Measurements from ENCODE around the gene NEUROG1. TPM values are rescaled to one million over a fixed set of nuclear protein-coding genes. Genes with fewer than 3 reads are reported as not detected.
A peak's percentile ranks its signal among the peaks of the same experiment; 100 is the strongest.

Gene NEUROG1
- total RNA-seq, 2 experiments from 2014 or later, result not detected

DNA sequence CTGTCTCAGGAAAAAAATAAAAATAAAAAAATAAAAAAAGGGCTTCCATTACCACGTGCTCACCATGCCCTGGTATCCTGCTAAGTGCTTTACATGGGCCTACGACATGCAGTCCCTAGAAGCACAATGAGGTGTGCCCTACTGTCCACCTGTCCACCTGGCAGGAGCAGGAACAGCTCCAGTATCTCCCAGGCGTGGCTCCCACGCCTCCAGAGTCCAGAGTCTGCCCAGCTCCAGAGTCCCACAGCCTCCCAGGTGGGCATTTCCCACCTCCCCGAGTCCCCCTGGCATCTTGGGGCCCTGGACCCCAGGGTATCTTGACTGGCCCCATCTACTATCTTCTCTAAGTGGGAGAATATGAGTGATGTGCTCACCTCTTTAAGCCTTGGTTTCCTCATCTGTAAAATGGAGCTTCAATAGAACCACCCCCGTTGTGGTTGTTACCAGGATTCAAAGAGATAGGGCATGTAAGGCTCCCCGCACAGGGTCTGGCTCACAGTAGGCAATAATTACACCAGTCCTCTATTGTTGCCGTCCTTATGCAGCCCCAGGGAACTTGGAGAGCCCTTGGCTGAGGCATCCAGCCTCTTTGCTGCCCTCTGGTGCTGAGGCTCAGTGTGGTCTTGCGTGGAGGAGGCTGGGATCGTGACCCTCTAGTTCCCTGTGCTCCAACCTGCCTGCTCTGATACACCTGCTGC is 34.1 kb upstream of the NEUROG1 start:
- no peaks in the 10 kb centered on the region for H3K9me3 Mint-ChIP-seq (ENCODE audit: low read depth)
- H3K4me3 Mint-ChIP-seq, result no peak overlapping the region
- no peaks in the 10 kb centered on the region for H3K4me1 Mint-ChIP-seq
- DNase-seq, result no peak
- no peak overlapping the region for H3K27ac Mint-ChIP-seq
- peaks cover 6% of the 10 kb centered on the region for H3K27me3 Mint-ChIP-seq
- CTCF ChIA-PET, result interaction anchor here (0.8 to 9.7 kb wide), 7 partner anchors 8 to 115 kb away, joined by 3 to 121 read pairs (median 5); no protein-coding TSS in a partner anchor
- no peak for ATAC-seq
- no peaks in the 10 kb centered on the region for H3K36me3 Mint-ChIP-seq

DNA sequence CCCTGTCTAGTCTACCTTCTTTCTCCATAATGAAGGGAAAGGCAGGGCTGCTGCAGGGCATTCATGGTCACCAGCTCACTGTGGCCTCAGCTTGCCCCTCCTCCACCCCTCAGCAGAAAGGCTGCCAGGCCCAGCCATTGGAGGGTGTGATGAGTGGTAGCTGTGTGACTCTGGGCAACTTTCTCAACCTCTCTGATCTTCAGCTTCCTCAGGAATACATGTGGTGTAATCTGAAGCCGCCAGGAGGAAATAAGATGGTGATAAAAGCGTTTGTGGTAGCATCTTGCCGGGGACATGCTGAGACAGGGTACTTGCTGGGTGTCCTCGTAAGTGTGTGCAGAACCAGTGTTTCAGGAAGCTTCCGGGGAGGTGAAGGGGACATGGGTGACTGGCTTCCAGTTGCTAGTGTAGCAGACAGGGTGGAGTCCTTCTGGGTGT is 33.2 kb upstream of the NEUROG1 start:
- Mint-ChIP-seq H3K4me1 (no peaks in the 10 kb centered on the region), H3K9me3 (ENCODE audit: low read depth) (no peaks in the 10 kb centered on the region), H3K4me3 (no peak overlapping the region), H3K27me3 (peaks cover 7% of the 10 kb centered on the region), H3K27ac (no peak overlapping the region), H3K36me3 (no peaks in the 10 kb centered on the region)
- DNase-seq (no peak), ATAC-seq (no peak)
- CTCF ChIA-PET, result interaction anchor here (1.4 to 9.7 kb wide), 5 partner anchors 7 to 114 kb away, joined by 4 to 121 read pairs (median 5); no protein-coding TSS in a partner anchor

DNA sequence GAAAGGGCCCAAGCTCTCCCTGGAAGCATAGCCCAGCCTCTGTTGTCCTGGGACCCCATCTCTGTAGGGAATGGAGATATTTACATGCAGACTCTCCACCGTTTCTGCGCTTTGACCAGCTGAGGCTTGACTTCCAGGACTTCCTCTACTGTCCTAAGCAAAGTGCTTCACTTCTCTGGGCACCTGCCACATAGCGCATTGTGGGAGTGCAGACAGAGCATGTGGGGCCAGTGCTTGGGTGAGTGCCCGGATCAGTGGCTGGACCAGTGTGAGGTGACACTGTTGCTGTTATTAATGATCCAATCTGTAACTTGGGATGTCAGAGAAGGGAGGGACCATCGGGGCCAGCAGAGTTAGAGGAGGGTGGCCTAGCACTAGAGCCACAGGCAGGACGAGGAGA is 32.5 kb upstream of the NEUROG1 start:
- H3K27me3 Mint-ChIP-seq, result peaks cover 7% of the 10 kb centered on the region
- no peaks in the 10 kb centered on the region for H3K4me1 Mint-ChIP-seq
- no peaks in the 10 kb centered on the region for H3K36me3 Mint-ChIP-seq
- no peak for DNase-seq
- CTCF ChIA-PET, result interaction anchor here (1.2 to 9.7 kb wide), 7 partner anchors 7 to 113 kb away, joined by 4 to 137 read pairs (median 29); no protein-coding TSS in a partner anchor
- H3K4me3 Mint-ChIP-seq, result no peak overlapping the region
- no peak for ATAC-seq
- no peaks in the 10 kb centered on the region for H3K9me3 Mint-ChIP-seq (ENCODE audit: low read depth)
- H3K27ac Mint-ChIP-seq, result no peak overlapping the region

DNA sequence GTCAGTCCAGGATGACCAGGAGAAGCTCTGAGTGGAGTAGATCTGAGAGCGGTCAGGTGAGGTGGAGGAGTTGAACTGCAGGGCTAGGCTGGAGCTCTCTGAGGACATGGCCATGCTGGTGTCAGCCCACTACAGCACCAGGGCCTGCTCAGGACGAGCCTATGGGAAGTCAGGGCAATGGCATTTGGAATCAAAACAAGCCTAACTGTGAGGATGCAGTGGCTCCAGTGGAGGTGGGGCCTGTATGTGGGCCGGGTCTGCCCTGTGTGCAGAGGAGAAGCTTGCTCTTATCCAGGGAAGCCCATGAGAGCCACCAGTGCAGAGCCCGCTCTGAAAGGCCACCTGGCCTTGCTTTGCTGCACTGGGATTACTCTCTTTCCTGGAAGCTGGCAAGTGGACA is 31.9 kb upstream of the NEUROG1 start:
- Mint-ChIP-seq H3K4me3 (no peak overlapping the region), H3K27me3 (peaks cover 7% of the 10 kb centered on the region), H3K36me3 (no peaks in the 10 kb centered on the region), H3K9me3 (ENCODE audit: low read depth) (no peaks in the 10 kb centered on the region), H3K27ac (no peak overlapping the region), H3K4me1 (no peaks in the 10 kb centered on the region)
- CTCF ChIA-PET, result interaction anchor here (0.7 to 9.7 kb wide), 8 partner anchors 10 to 129 kb away, joined by 5 to 137 read pairs (median 12); no protein-coding TSS in a partner anchor
- ATAC-seq, result no peak
- no peak for DNase-seq

DNA sequence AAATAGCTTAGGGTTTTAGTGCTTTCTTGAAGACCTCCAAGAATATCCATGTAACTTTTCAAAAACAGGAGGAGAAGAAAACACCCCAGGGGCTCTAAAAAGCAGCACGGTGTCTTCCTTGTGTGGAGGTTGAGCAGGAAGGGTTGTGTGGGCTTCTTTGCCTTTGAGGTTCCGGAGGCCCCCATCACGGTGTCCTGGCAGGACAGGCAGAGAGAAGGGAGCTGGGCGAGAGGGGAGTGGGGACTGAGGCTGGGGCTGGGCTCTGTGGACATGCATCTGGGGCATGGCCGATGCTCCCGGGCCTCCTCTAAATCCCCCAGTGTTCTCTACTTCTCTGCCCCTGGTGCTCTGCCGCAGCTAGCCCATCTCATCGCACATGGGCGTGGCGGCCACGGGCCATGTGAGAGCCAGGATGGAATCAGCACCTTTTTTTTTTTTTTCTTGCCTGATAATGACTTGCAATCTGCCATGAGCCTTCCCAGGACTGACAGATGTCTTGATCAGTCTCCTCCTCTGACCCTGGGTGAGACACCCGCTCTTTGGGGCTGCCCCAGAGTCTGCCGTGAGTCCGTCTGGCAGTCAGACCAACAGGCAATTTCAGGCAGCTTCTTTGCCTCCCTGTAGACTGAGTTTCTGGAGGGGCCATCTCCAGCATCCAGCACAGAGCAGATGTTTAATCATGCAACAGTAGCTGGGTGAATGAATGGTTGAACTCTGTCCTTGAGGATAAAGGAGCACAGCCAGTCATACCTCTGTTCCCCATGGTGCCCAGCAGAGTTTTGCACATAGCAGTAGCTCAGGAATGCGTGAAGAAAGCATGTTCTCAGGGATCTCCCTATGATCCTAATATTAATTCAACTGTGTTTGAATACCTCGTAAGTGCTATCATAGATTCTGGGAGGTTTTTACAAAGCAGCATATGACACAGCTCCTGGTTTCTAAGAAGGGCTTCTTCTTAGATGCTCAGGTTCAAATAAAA is 30.9 kb upstream of the NEUROG1 start:
- Mint-ChIP-seq H3K4me3 (no peak overlapping the region), H3K9me3 (ENCODE audit: low read depth) (no peaks in the 10 kb centered on the region)

DNA sequence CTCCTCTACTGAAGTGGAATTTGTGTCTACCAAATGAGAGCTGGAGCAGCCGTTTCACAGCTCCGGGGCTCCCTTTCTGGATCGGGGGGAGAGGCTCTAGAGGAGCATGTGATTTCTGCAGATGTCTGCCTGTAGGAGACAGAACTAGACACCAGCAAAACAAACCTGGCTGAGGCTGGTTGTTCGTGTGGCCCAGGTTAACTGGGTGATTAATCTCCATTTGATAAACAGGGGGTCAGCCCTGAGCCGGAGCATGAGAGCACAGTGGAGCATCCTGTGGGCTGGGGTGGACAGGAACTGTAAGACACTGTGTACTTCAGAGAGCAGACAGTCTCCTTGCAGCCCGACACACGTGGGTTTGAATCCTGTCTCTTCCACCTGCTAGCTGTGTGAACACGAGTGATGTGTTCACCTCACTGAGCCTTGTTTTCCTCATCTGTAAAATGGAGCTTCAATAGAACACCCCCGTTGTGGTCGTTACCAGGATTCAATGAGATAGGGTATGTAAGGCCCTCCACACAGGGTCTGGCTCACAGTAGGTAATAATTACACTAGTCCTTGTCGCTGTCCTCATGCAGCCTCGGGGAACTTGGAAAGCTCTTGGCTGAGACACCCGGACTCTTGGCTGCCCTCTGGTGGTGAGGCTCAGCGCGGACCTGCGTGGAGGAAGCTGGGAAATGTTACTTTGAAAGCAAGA is 30.1 kb upstream of the NEUROG1 start:
- peak; percentile 76 for ATAC-seq
- Mint-ChIP-seq H3K4me1 (peaks cover 1% of the 10 kb centered on the region), H3K4me3 (no peak overlapping the region), H3K9me3 (ENCODE audit: low read depth) (no peaks in the 10 kb centered on the region), H3K27me3 (peaks cover 7% of the 10 kb centered on the region), H3K27ac (no peak overlapping the region), H3K36me3 (no peaks in the 10 kb centered on the region)
- CTCF ChIA-PET, result interaction anchor here (0.6 to 9.7 kb wide), 28 partner anchors 8 to 269 kb away, joined by 3 to 137 read pairs (median 6); partner anchors contain the start of gene CXCL14
- DNase-seq, result peak; percentile 77

More for the DNA sequence above, 30.9 kb upstream of the NEUROG1 start:
- ATAC-seq (no peak), DNase-seq (no peak)
- Mint-ChIP-seq H3K27ac (no peak overlapping the region), H3K4me1 (no peaks in the 10 kb centered on the region), H3K27me3 (peaks cover 7% of the 10 kb centered on the region), H3K36me3 (no peaks in the 10 kb centered on the region)
- CTCF ChIA-PET, result interaction anchor here (0.6 to 9.7 kb wide), 31 partner anchors 9 to 269 kb away, joined by 3 to 137 read pairs (median 6); partner anchors contain the start of gene CXCL14

DNA sequence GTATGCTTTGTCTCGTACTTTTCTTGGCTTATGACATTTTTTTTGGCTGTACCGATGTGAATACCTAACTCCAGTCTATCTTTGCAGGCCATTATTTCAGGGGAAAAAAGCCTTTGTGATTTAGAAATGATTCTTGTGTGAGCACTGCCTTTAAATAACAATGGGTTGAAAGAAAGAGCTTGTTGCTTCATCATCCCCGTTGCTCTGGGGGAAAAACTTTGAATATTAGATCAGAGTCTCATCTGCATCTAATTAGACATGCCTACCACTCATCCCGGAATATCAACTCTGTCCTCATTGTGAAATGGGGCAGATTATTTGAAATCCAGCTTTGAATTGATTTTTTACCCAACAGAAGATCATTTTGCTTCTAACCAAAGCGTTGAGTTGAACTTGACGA is 29.5 kb upstream of the NEUROG1 start:
- no peak overlapping the region for H3K4me3 Mint-ChIP-seq
- peaks cover 7% of the 10 kb centered on the region for H3K27me3 Mint-ChIP-seq
- H3K36me3 Mint-ChIP-seq, result no peaks in the 10 kb centered on the region
- H3K9me3 Mint-ChIP-seq (ENCODE audit: low read depth), result no peaks in the 10 kb centered on the region
- CTCF ChIA-PET, result interaction anchor here (1.3 to 9.7 kb wide), 11 partner anchors 11 to 265 kb away, joined by 4 to 137 read pairs (median 8); no protein-coding TSS in a partner anchor
- DNase-seq (no peak), ATAC-seq (no peak)
- H3K27ac Mint-ChIP-seq, result no peak overlapping the region
- peaks cover 4% of the 10 kb centered on the region for H3K4me1 Mint-ChIP-seq

DNA sequence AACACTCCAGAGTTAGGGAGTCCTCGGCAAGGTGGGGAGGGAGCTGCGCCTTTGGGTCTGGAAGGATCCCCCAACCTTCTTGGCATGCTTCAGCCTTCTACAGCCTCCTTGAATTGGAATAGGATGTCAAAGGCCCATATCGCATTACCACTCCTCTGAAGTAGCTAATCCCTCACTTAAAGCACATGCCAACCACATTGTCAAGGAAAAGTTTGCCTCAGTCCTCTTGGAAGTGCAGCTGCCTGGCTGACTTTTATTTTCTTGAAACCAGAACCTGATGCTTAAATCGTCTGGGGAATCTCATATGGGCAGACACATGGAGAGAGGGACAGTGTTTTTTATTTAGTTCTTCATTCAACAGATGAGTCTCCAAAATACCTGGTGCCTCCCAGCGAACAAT is 28.6 kb upstream of the NEUROG1 start:
- DNase-seq (no peak), ATAC-seq (no peak)
- Mint-ChIP-seq H3K4me3 (no peak overlapping the region), H3K4me1 (peaks cover 4% of the 10 kb centered on the region), H3K27ac (no peak overlapping the region), H3K27me3 (peaks cover 11% of the 10 kb centered on the region), H3K9me3 (ENCODE audit: low read depth) (no peaks in the 10 kb centered on the region), H3K36me3 (no peaks in the 10 kb centered on the region)
- CTCF ChIA-PET, result interaction anchor here (1.3 to 9.7 kb wide), 3 partner anchors 12 to 104 kb away, joined by 3 to 137 read pairs (median 121); no protein-coding TSS in a partner anchor

DNA sequence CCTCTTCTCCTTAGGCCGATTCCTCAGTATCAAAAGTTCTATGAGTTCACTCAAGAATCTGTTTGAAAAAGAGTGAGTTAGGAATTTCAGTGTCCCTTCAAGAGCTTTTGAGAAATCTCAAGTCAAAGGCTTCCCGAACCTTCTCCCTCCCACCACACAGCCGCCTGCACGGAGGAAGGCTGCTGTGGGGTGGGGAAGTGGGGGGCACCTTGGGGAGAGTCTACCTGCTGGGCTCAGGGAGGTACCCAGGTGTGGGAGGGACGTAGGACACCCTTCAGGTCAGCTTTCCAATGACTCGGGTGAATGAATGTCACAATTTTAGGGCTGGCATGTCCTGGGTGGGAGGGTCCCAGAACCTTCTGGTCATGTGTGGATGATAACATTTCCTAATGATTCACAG is 25.5 kb upstream of the NEUROG1 start:
- no peak overlapping the region for H3K4me3 Mint-ChIP-seq
- no peaks in the 10 kb centered on the region for H3K9me3 Mint-ChIP-seq (ENCODE audit: low read depth)
- no peaks in the 10 kb centered on the region for H3K36me3 Mint-ChIP-seq
- H3K4me1 Mint-ChIP-seq, result peaks cover 4% of the 10 kb centered on the region
- ATAC-seq, result no peak
- CTCF ChIA-PET, result interaction anchor here (0.7 to 9.7 kb wide), 21 partner anchors 9 to 322 kb away, joined by 3 to 137 read pairs (median 5); partner anchors contain the start of genes CXCL14 and SLC25A48
- H3K27me3 Mint-ChIP-seq, result peaks cover 37% of the 10 kb centered on the region
- no peak overlapping the region for H3K27ac Mint-ChIP-seq
- DNase-seq, result no peak

DNA sequence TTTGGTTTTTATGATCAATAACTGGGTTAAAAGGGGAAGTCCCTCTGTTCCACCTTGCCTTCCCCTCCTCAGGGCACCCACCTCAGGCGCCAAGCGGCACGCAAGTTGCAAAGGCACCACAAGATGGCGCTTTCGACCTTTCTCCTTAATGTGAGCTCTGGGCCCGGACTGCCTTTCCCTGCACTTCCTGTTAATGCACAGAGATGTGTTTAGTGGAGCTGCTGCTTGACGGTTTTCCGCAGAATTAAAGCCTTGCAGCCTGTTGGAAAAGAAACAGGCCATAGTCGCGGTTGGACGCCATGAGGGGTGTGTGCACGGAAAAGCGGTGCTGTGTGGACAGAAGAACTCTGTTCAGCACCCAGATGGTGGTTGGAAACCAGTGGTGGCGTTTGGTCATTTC is 25.1 kb upstream of the NEUROG1 start:
- DNase-seq, result peak; percentile 79
- CTCF ChIA-PET, result interaction anchor here (0.7 to 9.7 kb wide), 21 partner anchors 8 to 322 kb away, joined by 3 to 137 read pairs (median 5); partner anchors contain the start of genes CXCL14 and SLC25A48
- Mint-ChIP-seq H3K36me3 (no peaks in the 10 kb centered on the region), H3K9me3 (ENCODE audit: low read depth) (no peaks in the 10 kb centered on the region), H3K27ac (no peak overlapping the region), H3K4me3 (no peak overlapping the region), H3K27me3 (peaks cover 41% of the 10 kb centered on the region), H3K4me1 (peaks cover 4% of the 10 kb centered on the region)
- peak; percentile 73 for ATAC-seq

DNA sequence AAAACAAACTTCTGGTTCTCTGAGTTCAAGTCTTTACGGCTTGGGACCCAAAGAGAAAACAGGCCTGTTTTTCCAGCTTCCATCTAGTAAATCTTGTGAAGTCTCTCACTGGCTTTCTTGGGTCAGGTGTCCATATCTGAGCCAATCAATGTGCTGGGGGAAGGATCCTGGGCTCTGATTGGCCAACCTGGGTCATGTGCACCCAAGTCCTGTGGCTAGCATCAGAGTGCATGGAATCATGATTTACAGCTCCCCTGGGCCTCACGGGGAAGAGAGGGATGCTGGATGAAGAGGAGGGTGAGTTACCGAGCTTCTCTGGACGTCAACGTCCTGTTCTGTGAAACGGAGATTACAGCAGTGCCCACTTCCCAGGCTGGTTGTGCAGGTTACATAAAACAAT is 23.6 kb upstream of the NEUROG1 start:
- H3K4me3 Mint-ChIP-seq, result no peak overlapping the region
- H3K27me3 Mint-ChIP-seq, result peaks cover 42% of the 10 kb centered on the region
- no peaks in the 10 kb centered on the region for H3K36me3 Mint-ChIP-seq
- H3K9me3 Mint-ChIP-seq (ENCODE audit: low read depth), result no peaks in the 10 kb centered on the region
- peaks cover 4% of the 10 kb centered on the region for H3K4me1 Mint-ChIP-seq
- CTCF ChIA-PET, result interaction anchor here (0.6 to 2.7 kb wide), 7 partner anchors 9 to 271 kb away, joined by 3 to 27 read pairs (median 3); no protein-coding TSS in a partner anchor
- DNase-seq (no peak), ATAC-seq (no peak)
- no peak overlapping the region for H3K27ac Mint-ChIP-seq

DNA sequence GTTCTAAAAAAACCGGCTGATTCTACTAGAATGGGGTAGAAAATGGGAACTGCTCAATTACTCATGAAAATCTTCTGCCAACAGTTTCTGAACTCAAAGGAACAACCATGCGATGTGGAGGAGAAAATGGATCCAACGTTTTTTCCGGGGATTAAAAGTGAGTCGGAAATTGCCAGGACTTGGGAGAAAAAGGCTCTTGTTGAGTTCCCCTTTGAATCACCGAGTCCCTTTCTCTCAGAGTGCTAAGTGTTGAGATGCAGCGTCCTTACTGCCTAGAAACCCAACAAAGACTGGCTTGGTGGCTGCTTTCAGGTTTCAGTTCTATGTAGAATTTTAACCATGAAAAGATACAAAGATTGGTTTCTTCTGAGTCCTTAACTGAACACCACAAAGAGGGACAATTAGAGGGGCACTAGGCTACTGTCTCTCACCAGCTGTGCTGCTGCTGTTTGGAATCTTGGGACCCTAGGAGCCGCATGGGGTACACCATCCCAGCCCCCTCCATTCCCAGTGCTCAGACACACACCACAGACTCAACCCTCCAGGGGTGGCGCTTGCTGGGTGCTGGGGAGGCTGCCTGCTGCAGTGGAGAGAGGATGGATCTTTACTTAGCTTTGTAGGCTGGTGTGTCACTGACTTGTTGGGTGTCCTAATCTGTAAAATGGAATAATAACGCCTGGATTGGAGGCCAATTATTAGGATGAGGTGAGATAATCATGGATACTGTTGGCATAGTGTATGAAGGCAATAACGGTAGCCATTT is 21.5 kb upstream of the NEUROG1 start:
- no peak overlapping the region for H3K4me3 Mint-ChIP-seq
- ATAC-seq (no peak), DNase-seq (no peak)
- H3K36me3 Mint-ChIP-seq, result no peaks in the 10 kb centered on the region
- no peak overlapping the region for H3K27ac Mint-ChIP-seq
- CTCF ChIA-PET, result interaction anchor here (1.2 to 11.4 kb wide), 8 partner anchors 7 to 273 kb away, joined by 4 to 350 read pairs (median 5); no protein-coding TSS in a partner anchor
- peaks cover 48% of the 10 kb centered on the region for H3K27me3 Mint-ChIP-seq
- no peaks in the 10 kb centered on the region for H3K9me3 Mint-ChIP-seq (ENCODE audit: low read depth)
- H3K4me1 Mint-ChIP-seq, result peaks cover 4% of the 10 kb centered on the region
